Loucy (cell line): ENCODE results near the gene LIM2.
A peak's percentile ranks its signal among the peaks of the same experiment; 100 is the strongest.
"Not testable (repeated sequence)": the region's sequence is repeated elsewhere in the genome, so short reads cannot be mapped to it uniquely, and the experiment has no call there.

Source experiments
- H2AFZ ChIP-seq: fragments of 200-600 bp; sonication (generic); 2 replicates; pipeline ENCODE4 v1.6.0; 2016; ENCODE audit warnings: antibody characterized with exemption, mild to moderate bottlenecking, low read length, moderate library complexity
- H3F3A ChIP-seq: fragments of 200-600 bp; 2 replicates; pipeline ENCODE4 v1.6.0; 2016; ENCODE audit warnings: antibody characterized with exemption, low read depth, mild to moderate bottlenecking
- H3K27me3 ChIP-seq: fragments of 200-600 bp; sonication (generic); 2 replicates; pipeline ENCODE4 v1.6.1; 2014; ENCODE audit warnings: low read length, mild to moderate bottlenecking; ENCODE audit not compliant: insufficient read depth, poor library complexity, severe bottlenecking
- H3K36me3 ChIP-seq: fragments of 200-600 bp; sonication (generic); 2 replicates; pipeline ENCODE4 v1.6.1; 2016; ENCODE audit warnings: low read length; ENCODE audit not compliant: insufficient read depth
- H3K4me1 ChIP-seq: fragments of 200-600 bp; sonication (generic); 2 replicates; pipeline ENCODE4 v1.5.1; 2014; ENCODE audit warnings: low read length, mild to moderate bottlenecking; ENCODE audit not compliant: insufficient read depth, poor library complexity, severe bottlenecking
- H3K4me2 ChIP-seq: fragments of 200-600 bp; sonication (generic); 2 replicates; pipeline ENCODE4 v1.6.0; 2014; ENCODE audit warnings: antibody characterized with exemption, low read length, low read depth, mild to moderate bottlenecking; ENCODE audit not compliant: poor library complexity, severe bottlenecking
- H3K4me3 ChIP-seq: fragments of 200-600 bp; sonication (generic); 2 replicates; pipeline ENCODE4 v1.5.1; 2014; ENCODE audit warnings: low read length, mild to moderate bottlenecking, mixed read lengths; ENCODE audit not compliant: poor library complexity, severe bottlenecking
- H3K79me2 ChIP-seq: fragments of 200-600 bp; sonication (generic); 2 replicates; pipeline ENCODE4 v1.6.1; 2014; ENCODE audit warnings: low read length; ENCODE audit not compliant: insufficient read depth
- H3K9ac ChIP-seq: fragments of 200-600 bp; sonication (generic); 2 replicates; pipeline ENCODE4 v1.6.0; 2014; ENCODE audit warnings: mild to moderate bottlenecking, low read depth, low read length, moderate library complexity; ENCODE audit not compliant: poor library complexity, severe bottlenecking
- H3K9me2 ChIP-seq: fragments of 200-600 bp; sonication (generic); replicated peaks from 2 replicates; pipeline ENCODE4 v1.6.1; 2016; ENCODE audit warnings: low read depth, low read length, mixed read lengths
- H3K9me3 ChIP-seq: fragments of 200-600 bp; sonication (generic); 2 replicates; pipeline ENCODE4 v1.6.1; 2014; ENCODE audit warnings: mild to moderate bottlenecking, antibody characterized with exemption, low read length, low read depth; ENCODE audit not compliant: insufficient read depth
- H4K20me1 ChIP-seq: fragments of 200-600 bp; sonication (generic); 2 replicates; pipeline ENCODE4 v1.6.0; 2014; ENCODE audit warnings: antibody characterized with exemption, low read length, mild to moderate bottlenecking; ENCODE audit not compliant: insufficient read depth, poor library complexity, severe bottlenecking
- CTCF ChIP-seq: fragments of 200-600 bp; sonication (generic); conservative IDR thresholded peaks from 2 replicates; pipeline ENCODE4 v1.5.1; 2014; ENCODE audit warnings: mild to moderate bottlenecking, antibody characterized with exemption, low read length
- EZH2phosphoT487 ChIP-seq: fragments of 200-600 bp; IDR thresholded peaks from 2 replicates; pipeline ENCODE4 v1.6.1; 2018; ENCODE audit warnings: antibody characterized with exemption, mild to moderate bottlenecking, moderate library complexity, borderline replicate concordance

LIM2 gene

GRCh38 chr19:51422053-51422448, 34.3 kb upstream of the LIM2 start:
- Histone ChIP-seq H3K36me3 (no peaks in the 10 kb centered on the region), H3K9me3 (no peaks in the 10 kb centered on the region), H3K9ac (no peak overlapping the region), H4K20me1 (no peaks in the 10 kb centered on the region), H3K79me2 (no peaks in the 10 kb centered on the region), H3K4me3 (no peak overlapping the region), H3F3A (no peaks in the 10 kb centered on the region), H3K27me3 (no peaks in the 10 kb centered on the region), H2AFZ (no peak overlapping the region), H3K9me2 (no peaks in the 10 kb centered on the region), H3K4me2 (no peak overlapping the region), H3K4me1 (no peaks in the 10 kb centered on the region)
- TF ChIP-seq EZH2phosphoT487 (no peak), CTCF (peak; percentile 94)

GRCh38 chr19:51421229-51422052, 33.7 kb upstream of the LIM2 start:
- Histone ChIP-seq H3K9me2 (no peaks in the 10 kb centered on the region), H3F3A (no peaks in the 10 kb centered on the region), H2AFZ (no peak overlapping the region), H3K4me3 (no peak overlapping the region), H3K36me3 (no peaks in the 10 kb centered on the region), H3K9ac (no peak overlapping the region), H3K9me3 (no peaks in the 10 kb centered on the region), H4K20me1 (no peaks in the 10 kb centered on the region), H3K4me1 (no peaks in the 10 kb centered on the region), H3K79me2 (no peaks in the 10 kb centered on the region), H3K4me2 (no peak overlapping the region), H3K27me3 (no peaks in the 10 kb centered on the region)
- TF ChIP-seq EZH2phosphoT487 (no peak), CTCF (no peak)

- H3K9me3 ChIP-seq, H3K9me2 ChIP-seq, H3K79me2 ChIP-seq, H3K27me3 ChIP-seq, H2AFZ ChIP-seq, H3K9ac ChIP-seq, H3K36me3 ChIP-seq, H3K4me3 ChIP-seq, H3K4me2 ChIP-seq, H3F3A ChIP-seq, H4K20me1 ChIP-seq, H3K4me1 ChIP-seq: not testable (repeated sequence)
Observed at GRCh38 chr19:51420511-51420910, 32.7 kb upstream of the LIM2 start.

- Histone ChIP-seq H3K4me1 (no peaks in the 10 kb centered on the region), H3F3A (no peaks in the 10 kb centered on the region), H3K36me3 (no peaks in the 10 kb centered on the region), H4K20me1 (no peaks in the 10 kb centered on the region), H3K79me2 (no peaks in the 10 kb centered on the region), H3K9me3 (no peaks in the 10 kb centered on the region), H3K4me2 (no peak overlapping the region), H3K9me2 (no peaks in the 10 kb centered on the region), H3K9ac (no peak overlapping the region), H2AFZ (no peak overlapping the region), H3K4me3 (no peak overlapping the region), H3K27me3 (no peaks in the 10 kb centered on the region)
- TF ChIP-seq CTCF (no peak), EZH2phosphoT487 (no peak)
Observed at GRCh38 chr19:51418707-51419106, 30.9 kb upstream of the LIM2 start.
